ENCODE results near the gene PSMA3.
"Not testable (repeated sequence)": the region's sequence is repeated elsewhere in the genome, so short reads cannot be mapped to it uniquely, and the experiment has no call there.

PSMA3 gene

DNA sequence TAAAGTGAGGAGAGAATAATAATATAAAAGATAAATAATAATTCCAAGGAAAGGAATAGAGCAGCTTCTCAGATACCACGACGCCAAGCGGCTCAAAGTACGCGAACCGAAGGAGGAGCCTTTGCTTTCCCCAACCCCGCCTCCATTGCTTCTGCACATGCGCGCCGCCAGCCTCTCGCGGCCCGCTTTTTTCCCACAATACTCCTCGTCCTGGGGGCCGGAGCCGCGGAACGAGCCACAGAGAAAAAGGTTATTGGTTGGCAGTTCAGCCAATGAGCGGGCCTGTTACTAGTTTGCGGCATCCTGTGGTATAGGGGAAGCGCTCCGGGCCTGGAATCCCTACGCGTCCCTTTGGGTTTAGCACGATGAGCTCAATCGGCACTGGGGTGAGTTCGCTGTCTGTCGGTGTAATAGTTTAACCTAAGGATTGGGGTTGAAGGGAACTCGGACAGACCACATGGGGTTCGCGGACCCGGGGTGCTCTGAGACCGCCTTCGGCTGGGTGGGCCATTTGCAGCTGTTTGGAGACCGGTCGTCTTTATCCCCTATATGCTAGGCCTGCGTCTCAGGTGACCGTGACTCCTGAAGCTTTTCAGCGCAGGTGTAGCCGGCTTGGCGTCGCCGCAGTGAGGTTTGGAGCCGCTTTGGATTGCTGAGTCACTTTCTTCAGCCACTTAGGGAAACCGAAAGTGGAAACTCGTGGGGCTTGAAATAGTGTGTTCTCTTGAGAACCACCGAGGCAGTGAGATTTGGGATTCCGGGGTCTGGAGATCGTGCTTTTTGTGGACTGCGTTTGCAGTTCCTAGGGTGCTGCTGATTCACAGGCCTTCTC is at the start of gene PSMA3:
PSMA3 (plus strand) TSS at position 288 of the 832 bp plus-strand sequence; CDS start at position 366, 78 bp downstream.
- peak; percentile 93 for DNase-seq (ENCODE audit: low read depth, low spot score)

DNA sequence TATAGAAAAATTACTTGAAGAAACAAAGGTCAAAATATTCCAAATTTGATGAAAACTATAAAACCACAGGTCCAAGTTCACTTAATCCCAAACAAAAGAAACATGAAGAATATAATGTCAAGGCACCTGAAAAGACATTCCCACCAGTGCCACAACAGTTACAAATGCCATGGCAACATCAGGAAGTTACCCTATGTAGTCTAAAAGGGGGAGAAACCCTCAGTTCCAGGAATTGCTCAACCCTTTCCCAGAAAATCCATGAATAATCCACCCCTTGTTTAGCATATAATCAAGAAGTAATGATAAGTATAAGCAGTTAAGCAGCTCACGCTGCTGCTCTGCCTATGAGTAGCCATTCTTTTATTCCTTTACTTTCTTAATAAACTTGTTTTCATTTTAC is 48.4 kb upstream of the PSMA3 start:
- no peak for DNase-seq (ENCODE audit: low read depth, low spot score)

- no peak for DNase-seq (ENCODE audit: low read depth, low spot score)
Measured at GRCh38 chr14:58198086-58198485, 46.6 kb upstream of the PSMA3 start.

DNA sequence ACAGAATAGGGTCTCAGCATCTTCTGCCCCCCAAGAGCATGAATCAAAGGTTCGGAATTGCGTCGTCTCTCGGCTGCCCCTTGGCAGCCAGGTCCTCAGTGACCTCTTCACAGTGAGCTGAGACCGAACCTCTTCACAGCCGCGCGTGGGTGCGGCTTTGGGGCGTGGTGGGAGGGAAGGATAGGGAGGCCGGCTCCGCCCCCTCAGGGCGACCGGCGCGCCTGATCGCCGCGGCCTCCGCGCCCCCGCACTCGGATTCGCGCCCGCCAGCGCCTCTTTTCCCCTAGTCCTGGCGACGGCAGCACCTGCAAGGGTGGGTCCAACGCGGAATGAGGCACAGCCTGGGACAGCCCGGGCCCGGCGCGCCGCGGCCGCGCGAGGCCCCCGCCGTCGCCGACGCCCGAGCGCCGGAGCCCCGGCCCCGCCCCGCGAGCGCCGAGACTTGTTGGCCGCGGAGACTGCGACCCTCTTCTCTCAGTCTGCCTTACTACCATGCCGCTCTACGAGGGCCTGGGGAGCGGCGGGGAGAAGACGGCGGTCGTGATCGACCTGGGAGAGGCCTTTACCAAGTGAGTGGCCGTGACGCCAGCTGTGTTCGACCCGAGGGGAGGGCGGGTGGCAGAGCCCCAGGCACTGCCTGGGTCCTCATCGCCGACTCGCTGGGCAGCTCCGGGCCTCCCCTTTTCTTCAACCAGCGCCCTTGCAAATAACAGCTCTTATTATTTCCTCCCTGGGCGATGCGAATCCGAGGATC is 44.7 kb upstream of the PSMA3 start, which contains the start of gene ACTR10:
ACTR10 (plus strand) TSS at position 424 of the 754 bp plus-strand sequence; CDS start at position 493, 69 bp downstream.
- peak; percentile 28 for DNase-seq (ENCODE audit: low read depth, low spot score)

GRCh38 chr14:58200480-58200841 is 44.2 kb upstream of the PSMA3 start:
- DNase-seq (ENCODE audit: low read depth, low spot score): no peak

- no peak for DNase-seq (ENCODE audit: low read depth, low spot score)
Measured at GRCh38 chr14:58200846-58201245, 43.8 kb upstream of the PSMA3 start.

- DNase-seq (ENCODE audit: low read depth, low spot score): no peak
Measured at GRCh38 chr14:58213176-58213575, 31.5 kb upstream of the PSMA3 start.

- no peak for DNase-seq (ENCODE audit: low read depth, low spot score)
Measured at GRCh38 chr14:58215191-58215914, 29.3 kb upstream of the PSMA3 start.

DNA sequence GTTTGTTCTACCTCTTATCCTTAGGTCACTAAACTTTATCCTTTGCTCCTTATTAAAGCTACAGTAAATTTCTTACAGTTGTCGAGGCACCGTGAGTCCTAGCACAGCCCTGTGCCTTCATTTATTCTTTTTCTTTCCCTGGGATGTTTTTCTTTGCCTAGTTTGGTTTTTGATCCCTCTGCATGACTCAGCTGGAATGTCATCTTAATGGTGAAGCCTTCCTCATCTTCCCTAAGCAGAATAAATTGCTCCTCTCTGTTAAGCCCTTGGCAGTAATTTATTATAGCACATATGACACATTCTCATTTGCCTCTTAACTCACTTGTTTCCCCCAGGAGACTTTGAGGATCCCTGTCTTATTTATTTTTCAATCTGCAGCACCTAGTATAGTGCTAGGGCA is 28.1 kb upstream of the PSMA3 start:
- no peak for DNase-seq (ENCODE audit: low read depth, low spot score)

DNA sequence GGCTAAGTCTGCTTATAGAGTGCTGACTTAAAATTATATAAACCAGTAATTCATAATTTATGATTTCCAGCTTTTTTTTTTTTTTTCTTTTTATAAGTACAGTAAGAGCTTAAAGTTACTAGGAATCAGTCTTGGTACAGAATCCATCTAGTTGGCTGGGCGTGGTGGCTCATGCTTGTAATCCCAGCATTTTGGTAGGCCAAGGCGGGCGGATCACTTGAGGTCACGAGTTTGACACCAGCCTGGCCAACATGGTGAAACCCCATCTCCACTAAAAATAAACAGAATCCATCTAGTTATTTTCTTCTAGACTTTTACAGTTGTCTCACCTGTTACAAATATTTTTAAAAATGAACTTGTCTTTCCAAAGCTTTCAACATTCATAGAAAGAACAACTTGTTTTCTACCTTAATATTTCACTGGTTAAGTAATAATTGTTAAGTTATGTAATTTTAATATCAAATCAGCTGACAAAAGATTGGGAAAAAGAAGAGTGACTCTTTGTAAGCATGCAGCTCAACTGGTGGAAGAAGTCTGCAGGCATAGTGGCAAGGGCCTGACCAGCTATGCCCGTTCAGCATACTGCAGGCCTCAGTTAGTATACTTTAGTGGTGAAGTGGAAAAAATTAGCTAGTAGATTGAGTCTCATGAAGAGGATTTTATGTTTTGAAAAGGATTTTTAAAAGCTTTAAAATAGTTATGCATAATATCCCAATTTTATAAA is 17.4 kb upstream of the PSMA3 start:
- no peak for DNase-seq (ENCODE audit: low read depth, low spot score)

DNA sequence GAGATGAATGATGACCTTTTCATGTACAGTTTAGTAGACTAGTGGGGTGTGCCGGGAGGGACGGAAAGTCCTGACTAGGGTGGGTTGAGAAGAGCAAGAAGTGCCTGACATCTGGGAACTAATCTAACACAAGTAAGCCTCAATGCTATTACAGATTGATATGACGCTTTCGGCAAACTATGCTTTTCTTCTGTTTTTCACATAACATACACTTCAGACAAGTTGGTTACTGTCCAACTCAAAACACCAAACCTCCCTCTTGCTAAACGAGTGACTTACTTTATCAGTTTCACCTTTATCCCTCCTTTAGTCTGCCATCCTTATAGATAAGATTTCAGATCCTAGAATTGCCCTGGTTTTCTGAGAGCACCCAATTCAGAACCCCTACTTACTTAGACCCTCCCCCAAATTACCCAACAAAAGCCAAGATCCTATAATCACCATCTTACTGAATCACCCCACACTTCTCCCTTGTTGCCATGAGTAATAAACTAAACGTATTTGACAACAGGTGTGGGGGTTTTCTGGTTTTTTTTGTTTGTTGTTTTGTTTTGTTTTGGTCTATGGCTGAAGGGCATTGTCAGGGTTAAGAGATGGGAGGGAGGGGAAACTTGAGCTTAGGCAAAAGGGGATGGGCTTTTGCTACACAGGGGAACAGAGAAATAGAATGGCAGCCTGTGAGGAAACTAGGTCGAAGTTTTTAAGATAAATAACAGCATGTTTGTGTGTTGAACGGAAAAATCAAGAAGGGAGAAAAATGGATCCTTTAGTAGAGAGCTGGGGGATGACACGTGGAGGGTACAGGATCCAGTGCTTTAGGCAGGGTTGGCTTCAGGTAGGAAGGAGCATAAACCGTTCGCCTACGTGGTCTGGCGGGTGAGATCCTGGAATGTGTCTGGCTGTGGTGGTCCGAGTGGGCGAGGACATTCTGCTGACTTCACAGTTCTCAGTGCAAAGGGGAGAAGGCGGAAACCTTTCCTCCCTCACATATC is 6.1 kb upstream of the PSMA3 start:
- no peak for DNase-seq (ENCODE audit: low read depth, low spot score)

DNA sequence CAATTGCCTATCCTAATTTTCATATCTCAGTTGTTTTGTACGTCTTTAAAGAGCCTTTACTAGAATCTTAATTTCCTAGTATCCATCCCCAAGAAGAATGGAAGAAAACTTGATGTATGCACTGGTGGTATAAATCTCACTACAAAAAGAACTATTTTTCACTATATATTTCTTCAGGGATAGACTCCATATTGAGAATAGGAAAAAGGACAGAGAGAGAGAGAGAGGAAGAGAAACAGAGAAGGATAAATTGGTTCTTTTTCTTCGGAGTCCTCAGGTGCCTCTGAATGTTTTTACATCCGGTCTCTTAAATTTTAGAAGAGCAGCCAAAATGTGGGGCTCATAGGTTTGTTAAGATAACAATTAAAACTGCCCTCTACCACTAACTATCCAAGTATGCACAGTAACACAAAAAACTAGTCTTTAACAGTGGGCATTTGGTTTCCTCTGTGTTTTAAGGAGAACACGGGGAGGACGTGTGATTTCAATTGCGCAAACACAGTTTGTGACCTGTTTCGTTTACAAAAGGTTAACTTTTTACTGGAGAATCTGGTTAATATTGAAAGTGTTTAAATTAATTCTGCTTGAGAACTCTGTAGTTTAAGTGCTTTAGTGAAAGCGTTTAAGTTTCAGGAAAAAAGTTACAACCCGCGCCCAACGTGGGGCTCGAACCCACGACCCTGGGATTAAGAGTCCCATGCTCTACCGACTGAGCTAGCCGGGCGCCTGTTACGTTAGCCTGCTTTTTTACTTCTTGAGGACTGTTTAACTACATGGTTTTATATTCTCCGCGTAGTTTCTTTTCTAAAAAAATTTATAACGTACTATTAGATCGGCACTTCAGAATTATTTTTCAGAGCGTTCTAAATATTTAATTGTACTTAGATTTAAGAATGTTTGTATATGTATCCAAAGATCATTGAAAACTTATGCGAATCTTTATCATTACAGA is 5.1 kb upstream of the PSMA3 start:
- no peak for DNase-seq (ENCODE audit: low read depth, low spot score)

- no peak for DNase-seq (ENCODE audit: low read depth, low spot score)
Measured at GRCh38 chr14:58243790-58244555, 670 bp upstream of the PSMA3 start.

GRCh38 chr14:58245562-58245961 is 919 bp downstream of the PSMA3 start:
- DNase-seq (ENCODE audit: low read depth, low spot score): no peak

- DNase-seq (ENCODE audit: low read depth, low spot score): no peak
Measured at GRCh38 chr14:58249611-58250010, 5.0 kb downstream of the PSMA3 start.

- DNase-seq (ENCODE audit: low read depth, low spot score): no peak
Measured at GRCh38 chr14:58258156-58258555, 13.5 kb downstream of the PSMA3 start.

- DNase-seq (ENCODE audit: low read depth, low spot score): not testable (repeated sequence)
Measured at GRCh38 chr14:58262005-58262404, 17.4 kb downstream of the PSMA3 start.

- DNase-seq (ENCODE audit: low read depth, low spot score): no peak
Measured at GRCh38 chr14:58265401-58265800, 20.8 kb downstream of the PSMA3 start.
